CD1c-positive myeloid dendritic cell (primary cell): ENCODE measurements around the gene PTBP1.
"Not testable (repeated sequence)": the region's sequence is repeated elsewhere in the genome, so short reads cannot be mapped to it uniquely, and the experiment has no call there.

Source experiments
- DNase-seq: peaks from one replicate; pipeline ENCODE4 v3.0.0-alpha.2; 2016; ENCODE audit errors: extremely low spot score

Gene PTBP1

GRCh38 chr19:853614-854220, 56.5 kb downstream of the PTBP1 start:
- DNase-seq, result not testable (repeated sequence)

- no peak for DNase-seq
Observed at GRCh38 chr19:854549-854948, 57.3 kb downstream of the PTBP1 start.

GRCh38 chr19:855142-855541, 57.9 kb downstream of the PTBP1 start:
- DNase-seq, result no peak

GRCh38 chr19:855566-856120, 58.4 kb downstream of the PTBP1 start:
- DNase-seq, result no peak

- DNase-seq, result no peak
Observed at GRCh38 chr19:858284-858683, 61.0 kb downstream of the PTBP1 start.

- peak; percentile 68 for DNase-seq
Observed at GRCh38 chr19:858868-859843, 61.9 kb downstream of the PTBP1 start, which contains the start of gene CFD. Gene CFD, plus strand, starts transcription at chr19:859664. Its CDS starts 26 bp downstream, at chr19:859690.

- no peak for DNase-seq
Observed at GRCh38 chr19:861141-861755, 64.0 kb downstream of the PTBP1 start.
